ENCODE results near the gene PTPRB.

Gene PTPRB

GRCh38 chr12:70638639-70639360 lies 1.6 kb upstream of the PTPRB start:
- no peak overlapping the region for H3K4me3 ChIP-seq (ENCODE audit: low read depth, low read length)
- no peak for DNase-seq (ENCODE audit: low read depth)
- TF ChIP-seq CTCF (IDR thresholded peaks at IDR 0.05; ENCODE audit: control insufficient read depth, extremely low read depth, insufficient read depth): no peak

GRCh38 chr12:70635755-70636154 lies 1.5 kb downstream of the PTPRB start:
- no peak for DNase-seq (ENCODE audit: low read depth)
- TF ChIP-seq CTCF (IDR thresholded peaks at IDR 0.05; ENCODE audit: control insufficient read depth, extremely low read depth, insufficient read depth): no peak
- no peak overlapping the region for H3K4me3 ChIP-seq (ENCODE audit: low read depth, low read length)

- TF ChIP-seq CTCF (IDR thresholded peaks at IDR 0.05; ENCODE audit: control insufficient read depth, extremely low read depth, insufficient read depth): no peak
- H3K4me3 ChIP-seq (ENCODE audit: low read depth, low read length): no peak overlapping the region
- DNase-seq (ENCODE audit: low read depth): no peak
Measured at GRCh38 chr12:70628701-70629480, 8.3 kb downstream of the PTPRB start.

- TF ChIP-seq CTCF (IDR thresholded peaks at IDR 0.05; ENCODE audit: control insufficient read depth, extremely low read depth, insufficient read depth): no peak
- DNase-seq (ENCODE audit: low read depth): no peak
- no peak overlapping the region for H3K4me3 ChIP-seq (ENCODE audit: low read depth, low read length)
Measured at GRCh38 chr12:70627677-70628076, 9.6 kb downstream of the PTPRB start.

GRCh38 chr12:70626180-70626579 lies 11.0 kb downstream of the PTPRB start:
- TF ChIP-seq CTCF (IDR thresholded peaks at IDR 0.05; ENCODE audit: control insufficient read depth, extremely low read depth, insufficient read depth): no peak
- no peak overlapping the region for H3K4me3 ChIP-seq (ENCODE audit: low read depth, low read length)
- DNase-seq (ENCODE audit: low read depth): no peak

GRCh38 chr12:70619471-70620152 lies 17.6 kb downstream of the PTPRB start:
- no peak overlapping the region for H3K4me3 ChIP-seq (ENCODE audit: low read depth, low read length)
- no peak for DNase-seq (ENCODE audit: low read depth)
- TF ChIP-seq CTCF (IDR thresholded peaks at IDR 0.05; ENCODE audit: control insufficient read depth, extremely low read depth, insufficient read depth): no peak

Data from LNCaP clone FGC (cell line).